MM.1S (cell line): ENCODE measurements around the gene SMIM29.
"Not testable (repeated sequence)": the region's sequence is repeated elsewhere in the genome, so short reads cannot be mapped to it uniquely, and the experiment has no call there.

Experiments
- DNase-seq: peaks from one replicate; pipeline ENCODE4 v3.0.0-alpha.2; 2015
- H2AFZ ChIP-seq: fragments of 300-600 bp; sonication (generic); 2 replicates; pipeline ENCODE4 v1.6.0; 2016; ENCODE audit warnings: antibody characterized with exemption, low read length
- H3F3A ChIP-seq: fragments of 300-600 bp; sonication (generic); 2 replicates; pipeline ENCODE4 v1.6.1; 2016; ENCODE audit warnings: mild to moderate bottlenecking, antibody characterized with exemption, low read length, moderate library complexity, mixed read lengths; ENCODE audit not compliant: insufficient read depth
- H3K27ac ChIP-seq: fragments of 300-600 bp; sonication (generic); 2 replicates; pipeline ENCODE4 v1.5.1; 2016; ENCODE audit warnings: mild to moderate bottlenecking, low read length
- H3K27me3 ChIP-seq: fragments of 300-600 bp; sonication (generic); replicated peaks from 2 replicates; pipeline ENCODE4 v1.6.0; 2016; ENCODE audit warnings: low read length; ENCODE audit not compliant: insufficient read depth
- H3K36me3 ChIP-seq: fragments of 300-600 bp; sonication (generic); replicated peaks from 2 replicates; pipeline ENCODE4 v1.6.1; 2016; ENCODE audit warnings: mild to moderate bottlenecking, low read length, mixed read lengths; ENCODE audit not compliant: insufficient read depth
- H3K4me1 ChIP-seq: fragments of 300-600 bp; sonication (generic); 2 replicates; pipeline ENCODE4 v1.6.1; 2016; ENCODE audit warnings: low read length, mixed read lengths
- H3K4me2 ChIP-seq: fragments of 300-600 bp; sonication (generic); 2 replicates; pipeline ENCODE4 v1.6.0; 2016; ENCODE audit warnings: low read depth, low read length
- H3K4me3 ChIP-seq: fragments of 300-600 bp; sonication (generic); 2 replicates; pipeline ENCODE4 v1.5.1; 2016; ENCODE audit warnings: low read length, mixed read lengths
- H3K79me2 ChIP-seq: fragments of 300-600 bp; sonication (generic); 2 replicates; pipeline ENCODE4 v1.6.1; 2016; ENCODE audit warnings: mixed run types, low read length, mixed read lengths
- H3K9ac ChIP-seq: fragments of 300-600 bp; sonication (generic); 2 replicates; pipeline ENCODE4 v1.6.1; 2016; ENCODE audit warnings: low read length, mixed read lengths
- H3K9me2 ChIP-seq: fragments of 300-600 bp; sonication (generic); replicated peaks from 2 replicates; pipeline ENCODE4 v1.6.1; 2016; ENCODE audit warnings: mild to moderate bottlenecking, low read length, mixed read lengths; ENCODE audit not compliant: insufficient read depth
- H3K9me3 ChIP-seq: fragments of 300-600 bp; sonication (generic); replicated peaks from 2 replicates; pipeline ENCODE4 v1.6.1; 2016; ENCODE audit warnings: mild to moderate bottlenecking, low read length, mixed read lengths; ENCODE audit not compliant: insufficient read depth
- H4K20me1 ChIP-seq: fragments of 300-600 bp; sonication (generic); 2 replicates; pipeline ENCODE4 v1.6.1; 2016; ENCODE audit warnings: mild to moderate bottlenecking, low read length, moderate library complexity, mixed read lengths; ENCODE audit not compliant: insufficient read depth
- EZH2 ChIP-seq: fragments of 300-600 bp; sonication (generic); optimal IDR thresholded peaks from 2 replicates; pipeline ENCODE3; 2017; ENCODE audit warnings: low read depth, mild to moderate bottlenecking, antibody characterized with exemption, low read length, mixed read lengths
- EZH2phosphoT487 ChIP-seq: fragments of 300-600 bp; sonication (generic); IDR thresholded peaks from 2 replicates; pipeline ENCODE4 v1.6.1; 2018; ENCODE audit warnings: antibody characterized with exemption, low read length
- TF ChIP-seq, protein P1 (sequence below): fragments of 300-600 bp; sonication (generic); IDR thresholded peaks from 2 replicates; pipeline ENCODE4 v1.5.1; 2016; ENCODE audit warnings: antibody characterized with exemption, low read length, mixed read lengths

The SMIM29 gene

GRCh38 chr6:34260576-34261267 lies 11.9 kb upstream of the SMIM29 start:
- no peak for DNase-seq
- no peaks in the 10 kb centered on the region for H3K36me3 ChIP-seq
- H3K9ac ChIP-seq = no peak overlapping the region
- H3K4me2 ChIP-seq = no peak overlapping the region
- no peaks in the 10 kb centered on the region for H3K4me1 ChIP-seq
- TF ChIP-seq, protein P1, sequence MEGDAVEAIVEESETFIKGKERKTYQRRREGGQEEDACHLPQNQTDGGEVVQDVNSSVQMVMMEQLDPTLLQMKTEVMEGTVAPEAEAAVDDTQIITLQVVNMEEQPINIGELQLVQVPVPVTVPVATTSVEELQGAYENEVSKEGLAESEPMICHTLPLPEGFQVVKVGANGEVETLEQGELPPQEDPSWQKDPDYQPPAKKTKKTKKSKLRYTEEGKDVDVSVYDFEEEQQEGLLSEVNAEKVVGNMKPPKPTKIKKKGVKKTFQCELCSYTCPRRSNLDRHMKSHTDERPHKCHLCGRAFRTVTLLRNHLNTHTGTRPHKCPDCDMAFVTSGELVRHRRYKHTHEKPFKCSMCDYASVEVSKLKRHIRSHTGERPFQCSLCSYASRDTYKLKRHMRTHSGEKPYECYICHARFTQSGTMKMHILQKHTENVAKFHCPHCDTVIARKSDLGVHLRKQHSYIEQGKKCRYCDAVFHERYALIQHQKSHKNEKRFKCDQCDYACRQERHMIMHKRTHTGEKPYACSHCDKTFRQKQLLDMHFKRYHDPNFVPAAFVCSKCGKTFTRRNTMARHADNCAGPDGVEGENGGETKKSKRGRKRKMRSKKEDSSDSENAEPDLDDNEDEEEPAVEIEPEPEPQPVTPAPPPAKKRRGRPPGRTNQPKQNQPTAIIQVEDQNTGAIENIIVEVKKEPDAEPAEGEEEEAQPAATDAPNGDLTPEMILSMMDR = no peak
- TF ChIP-seq EZH2phosphoT487 = no peak
- TF ChIP-seq EZH2 = no peak
- H4K20me1 ChIP-seq = no peaks in the 10 kb centered on the region
- no peak overlapping the region for H2AFZ ChIP-seq
- no peak overlapping the region for H3K4me3 ChIP-seq
- no peaks in the 10 kb centered on the region for H3K9me3 ChIP-seq
- H3K9me2 ChIP-seq = no peaks in the 10 kb centered on the region
- no peak overlapping the region for H3K27ac ChIP-seq
- H3K27me3 ChIP-seq = no peaks in the 10 kb centered on the region
- H3K79me2 ChIP-seq = no peaks in the 10 kb centered on the region
- H3F3A ChIP-seq = no peaks in the 10 kb centered on the region

DNA sequence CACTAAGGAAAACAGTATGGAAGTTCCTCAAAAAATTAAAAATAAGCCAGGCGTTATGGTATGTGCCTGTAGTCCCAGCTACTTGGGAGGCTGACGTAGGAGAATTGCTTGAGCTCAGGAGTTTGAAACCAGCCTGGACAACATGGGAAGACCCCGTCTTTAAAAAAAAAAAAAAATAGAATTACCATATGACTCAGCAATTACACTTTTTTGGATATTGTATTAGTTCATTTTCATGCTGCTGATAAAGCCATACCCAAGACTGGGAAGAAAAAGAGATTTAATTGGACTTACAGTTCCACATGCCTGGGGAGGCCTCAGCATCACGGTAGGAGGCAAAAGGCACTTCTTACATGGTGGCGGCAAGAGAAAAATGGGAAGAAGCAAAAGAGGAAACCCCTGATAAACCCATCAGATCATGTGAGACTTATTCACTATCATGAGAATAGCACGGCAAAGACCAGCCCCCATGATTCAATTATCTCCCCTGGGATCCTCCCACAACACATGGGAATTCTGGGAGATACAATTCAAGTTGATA lies 10.8 kb upstream of the SMIM29 start:
- Histone ChIP-seq H3K9ac (no peak overlapping the region), H4K20me1 (no peaks in the 10 kb centered on the region), H3K79me2 (no peaks in the 10 kb centered on the region), H3K9me2 (no peaks in the 10 kb centered on the region), H3K4me3 (no peak overlapping the region), H3F3A (no peaks in the 10 kb centered on the region), H3K27me3 (no peaks in the 10 kb centered on the region), H2AFZ (no peak overlapping the region), H3K9me3 (no peaks in the 10 kb centered on the region), H3K4me1 (no peaks in the 10 kb centered on the region), H3K27ac (no peak overlapping the region), H3K4me2 (no peak overlapping the region), H3K36me3 (no peaks in the 10 kb centered on the region)
- TF ChIP-seq, protein P1 = no peak
- TF ChIP-seq EZH2 (no peak), EZH2phosphoT487 (no peak)
- no peak for DNase-seq

- not testable (repeated sequence) for H3K36me3 ChIP-seq, H4K20me1 ChIP-seq, H3K9me2 ChIP-seq, H3K9ac ChIP-seq, H3K27me3 ChIP-seq, H3K4me3 ChIP-seq, H3K27ac ChIP-seq, H3K4me1 ChIP-seq, H3K9me3 ChIP-seq, H3K79me2 ChIP-seq, DNase-seq, H2AFZ ChIP-seq, H3K4me2 ChIP-seq
- peaks cover 12% of the 10 kb centered on the region; the same call in 1 of the 2 replicates for H3F3A ChIP-seq
Observed at GRCh38 chr6:34252395-34252794, 3.6 kb upstream of the SMIM29 start.
